NT2/D1 (cell line): ENCODE data around the gene RNF19B.

Experiments used
- DNase-seq: peaks from one replicate; pipeline ENCODE4 v3.0.0-alpha.2; 2011; ENCODE audit warnings: low read depth, low spot score
- H3K27me3 ChIP-seq: 2 replicates; pipeline ENCODE4 v1.6.0; 2011; ENCODE audit warnings: mild to moderate bottlenecking; ENCODE audit not compliant: insufficient read length, insufficient read depth
- H3K36me3 ChIP-seq: 2 replicates; pipeline ENCODE4 v1.6.1; 2011; ENCODE audit warnings: mild to moderate bottlenecking, low read length, mixed read lengths; ENCODE audit not compliant: insufficient read depth, insufficient read length
- H3K4me1 ChIP-seq: 2 replicates; pipeline ENCODE4 v1.5.1; 2011; ENCODE audit not compliant: insufficient read depth, insufficient read length
- H3K4me3 ChIP-seq: 2 replicates; pipeline ENCODE4 v1.5.1; 2011; ENCODE audit warnings: low read depth; ENCODE audit not compliant: insufficient read length
- H3K9ac ChIP-seq: 2 replicates; pipeline ENCODE4 v1.6.0; 2011; ENCODE audit warnings: low read depth; ENCODE audit not compliant: insufficient read length
- H3K9me3 ChIP-seq: 2 replicates; pipeline ENCODE4 v1.5.1; 2011; ENCODE audit warnings: mild to moderate bottlenecking, low read length; ENCODE audit not compliant: insufficient read depth
- SUZ12 ChIP-seq: IDR thresholded peaks from 2 replicates; pipeline ENCODE4 v1.6.1; 2011; ENCODE audit not compliant: insufficient read length, insufficient read depth; ENCODE audit errors: extremely low read depth
- YY1 ChIP-seq: IDR thresholded peaks from 2 replicates; pipeline ENCODE4 v1.6.1; 2011; ENCODE audit not compliant: insufficient read length, insufficient read depth
- ZNF274 ChIP-seq: IDR thresholded peaks from 2 replicates; pipeline ENCODE4 v1.6.1; 2011; ENCODE audit warnings: mild to moderate bottlenecking, low read depth, low read length

Gene RNF19B

GRCh38 chr1:32963746-32964460 lies 706 bp downstream of the RNF19B start:
- DNase-seq: peak; percentile 61

GRCh38 chr1:32962248-32962896 lies 2.2 kb downstream of the RNF19B start:
- H3K36me3 ChIP-seq: no peaks in the 10 kb centered on the region
- DNase-seq: no peak
- no peak overlapping the region for H3K9ac ChIP-seq
- peaks cover 6% of the 10 kb centered on the region for H3K4me1 ChIP-seq
- H3K9me3 ChIP-seq: no peaks in the 10 kb centered on the region
- peak overlapping the region; percentile 49 for H3K4me3 ChIP-seq
- TF ChIP-seq SUZ12: no peak
- peaks cover 5% of the 10 kb centered on the region for H3K27me3 ChIP-seq

More at GRCh38 chr1:32963746-32964460, 706 bp downstream of the RNF19B start:
- Histone ChIP-seq H3K9ac (peak overlapping the region; percentile 95), H3K4me1 (peaks cover 6% of the 10 kb centered on the region), H3K27me3 (peaks cover 15% of the 10 kb centered on the region), H3K36me3 (no peaks in the 10 kb centered on the region), H3K4me3 (peak overlapping the region; percentile 95), H3K9me3 (no peaks in the 10 kb centered on the region)
- TF ChIP-seq ZNF274: no peak
- TF ChIP-seq SUZ12: no peak
- no peak for TF ChIP-seq YY1

GRCh38 chr1:32960819-32961355 lies 3.7 kb downstream of the RNF19B start:
- no peaks in the 10 kb centered on the region for H3K27me3 ChIP-seq
- H3K9ac ChIP-seq: no peak overlapping the region
- peaks cover 6% of the 10 kb centered on the region for H3K4me1 ChIP-seq
- no peak for DNase-seq
- H3K4me3 ChIP-seq: no peak overlapping the region
- H3K9me3 ChIP-seq: no peaks in the 10 kb centered on the region
- no peaks in the 10 kb centered on the region for H3K36me3 ChIP-seq
- TF ChIP-seq YY1 (no peak), ZNF274 (no peak), SUZ12 (no peak)

- Histone ChIP-seq H3K36me3 (no peaks in the 10 kb centered on the region), H3K27me3 (no peaks in the 10 kb centered on the region), H3K4me1 (peaks cover 4% of the 10 kb centered on the region), H3K4me3 (no peak overlapping the region), H3K9me3 (no peaks in the 10 kb centered on the region), H3K9ac (no peak overlapping the region)
- TF ChIP-seq SUZ12 (no peak), YY1 (no peak), ZNF274 (no peak)
- no peak for DNase-seq
Measured at GRCh38 chr1:32960342-32960741, 4.3 kb downstream of the RNF19B start.

GRCh38 chr1:32958827-32959226 lies 5.8 kb downstream of the RNF19B start:
- Histone ChIP-seq H3K4me1 (peaks cover 3% of the 10 kb centered on the region), H3K4me3 (no peak overlapping the region), H3K36me3 (no peaks in the 10 kb centered on the region), H3K9ac (no peak overlapping the region), H3K9me3 (no peaks in the 10 kb centered on the region), H3K27me3 (no peaks in the 10 kb centered on the region)
- no peak for TF ChIP-seq ZNF274
- no peak for TF ChIP-seq YY1
- TF ChIP-seq SUZ12: no peak
- no peak for DNase-seq

GRCh38 chr1:32957017-32957416 lies 7.6 kb downstream of the RNF19B start:
- H3K36me3 ChIP-seq: no peaks in the 10 kb centered on the region
- H3K9me3 ChIP-seq: no peaks in the 10 kb centered on the region
- TF ChIP-seq SUZ12 (no peak), ZNF274 (no peak), YY1 (no peak)
- H3K4me3 ChIP-seq: no peak overlapping the region
- H3K9ac ChIP-seq: no peak overlapping the region
- H3K4me1 ChIP-seq: no peaks in the 10 kb centered on the region
- H3K27me3 ChIP-seq: no peaks in the 10 kb centered on the region
- DNase-seq: no peak

- TF ChIP-seq ZNF274 (no peak), SUZ12 (no peak), YY1 (no peak)
- no peaks in the 10 kb centered on the region for H3K4me1 ChIP-seq
Measured at GRCh38 chr1:32954168-32954567, 10.4 kb downstream of the RNF19B start.

More at GRCh38 chr1:32954168-32954567, 10.4 kb downstream of the RNF19B start:
- no peak overlapping the region for H3K9ac ChIP-seq
- H3K4me3 ChIP-seq: no peak overlapping the region
- DNase-seq: no peak
- H3K27me3 ChIP-seq: no peaks in the 10 kb centered on the region
- peaks cover 3% of the 10 kb centered on the region for H3K36me3 ChIP-seq
- H3K9me3 ChIP-seq: no peaks in the 10 kb centered on the region
